ENCODE data around the gene FAM50B.

Gene FAM50B, protein sequence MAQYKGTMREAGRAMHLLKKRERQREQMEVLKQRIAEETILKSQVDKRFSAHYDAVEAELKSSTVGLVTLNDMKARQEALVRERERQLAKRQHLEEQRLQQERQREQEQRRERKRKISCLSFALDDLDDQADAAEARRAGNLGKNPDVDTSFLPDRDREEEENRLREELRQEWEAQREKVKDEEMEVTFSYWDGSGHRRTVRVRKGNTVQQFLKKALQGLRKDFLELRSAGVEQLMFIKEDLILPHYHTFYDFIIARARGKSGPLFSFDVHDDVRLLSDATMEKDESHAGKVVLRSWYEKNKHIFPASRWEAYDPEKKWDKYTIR

DNA sequence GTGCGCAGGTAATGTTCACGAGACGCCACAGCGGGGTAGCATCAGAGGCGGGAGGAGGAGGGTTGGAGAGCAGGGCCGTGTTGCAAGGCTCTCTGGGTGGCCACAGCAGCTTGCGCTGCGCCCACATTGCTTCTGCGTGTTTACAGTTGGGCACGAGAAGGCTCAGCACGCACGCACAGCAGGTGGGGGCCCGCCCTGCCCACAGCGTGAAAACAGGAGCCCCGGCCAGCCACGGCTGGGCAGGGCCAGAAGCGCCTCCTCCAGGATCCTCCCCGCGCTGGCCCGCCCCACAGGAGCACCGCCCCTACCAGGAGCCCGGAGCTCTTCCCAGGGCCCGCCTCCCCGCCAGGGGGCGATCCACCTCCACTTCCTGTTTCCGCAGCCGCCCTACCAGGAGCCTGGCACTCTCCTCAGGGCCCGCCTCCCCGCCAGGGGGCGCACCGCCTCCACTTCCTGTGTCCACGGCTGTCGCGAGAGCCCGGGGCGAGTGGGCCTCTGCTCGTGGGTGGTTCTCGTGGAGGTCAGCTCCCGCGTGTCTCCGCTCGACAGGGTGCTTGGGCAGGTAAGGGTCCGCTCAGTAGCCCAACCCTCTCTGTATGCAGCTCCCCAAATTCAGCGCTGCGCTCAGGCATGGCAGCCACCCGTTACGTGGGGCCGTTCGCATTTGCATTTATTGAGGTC lies at the start of gene FAM50B:
FAM50B (plus strand) TSS at position 449 of the 681 bp plus-strand sequence. CDS start 439 bp downstream, outside the sequence.
- peak; percentile 95 for DNase-seq

- no peak for DNase-seq
Measured at GRCh38 chr6:3799719-3800118, 49.5 kb upstream of the FAM50B start.

DNA sequence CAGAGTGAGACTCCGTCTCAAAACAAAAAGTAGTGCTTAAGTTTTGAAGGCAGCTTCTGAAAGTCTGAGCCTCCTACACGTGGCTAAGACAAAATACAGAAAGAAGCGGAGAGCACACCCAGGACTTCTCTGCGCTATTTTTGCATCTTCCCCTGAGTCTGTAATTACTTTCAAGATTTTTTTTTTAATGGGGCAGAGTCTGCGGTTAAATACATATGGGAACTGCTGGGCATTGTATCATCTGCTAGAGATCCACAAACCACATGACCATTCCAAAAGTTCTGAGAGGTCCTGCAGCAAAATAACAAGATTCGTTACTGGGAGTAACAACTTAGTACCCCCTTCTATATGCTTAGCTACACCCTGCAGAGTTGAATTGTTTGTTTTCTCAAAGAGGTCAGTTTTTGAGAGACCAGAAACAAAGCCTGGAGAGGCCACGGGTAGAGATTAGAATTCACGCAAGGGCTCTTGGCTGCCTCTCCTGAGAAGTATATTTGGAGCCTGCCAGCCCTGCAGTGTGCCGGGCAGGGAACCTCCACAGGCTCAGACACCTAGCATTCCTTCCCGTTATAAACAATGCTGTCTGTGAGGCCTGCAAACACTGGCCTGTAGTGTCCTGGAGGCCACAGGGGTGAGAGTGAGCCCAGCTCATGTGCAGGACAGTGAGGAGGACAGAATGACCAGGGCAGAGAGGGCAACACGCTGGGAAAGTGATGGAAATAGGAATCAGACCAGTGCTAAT lies 48.2 kb upstream of the FAM50B start:
- no peak for DNase-seq

DNA sequence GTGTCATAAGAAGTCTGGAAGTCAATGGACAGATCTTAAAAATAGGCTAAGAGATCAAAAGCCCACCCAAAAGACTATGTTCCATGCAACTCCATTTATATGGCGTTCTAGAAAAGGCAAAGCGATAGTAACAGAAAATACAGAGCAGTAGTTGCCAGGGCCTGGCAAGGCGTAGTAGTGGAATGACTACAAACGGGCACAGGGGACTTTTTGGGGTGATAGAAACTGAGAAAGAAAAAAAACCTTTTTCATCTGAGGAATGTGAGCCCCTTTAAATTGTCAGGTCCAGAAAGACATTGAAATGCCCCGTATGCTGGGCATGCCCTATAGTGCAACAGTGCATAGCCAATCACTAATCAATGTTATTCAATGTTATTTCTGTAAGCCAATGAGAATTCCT lies 47.2 kb upstream of the FAM50B start:
- DNase-seq = no peak

GRCh38 chr6:3803627-3804468 lies 45.3 kb upstream of the FAM50B start:
- no peak for DNase-seq

DNA sequence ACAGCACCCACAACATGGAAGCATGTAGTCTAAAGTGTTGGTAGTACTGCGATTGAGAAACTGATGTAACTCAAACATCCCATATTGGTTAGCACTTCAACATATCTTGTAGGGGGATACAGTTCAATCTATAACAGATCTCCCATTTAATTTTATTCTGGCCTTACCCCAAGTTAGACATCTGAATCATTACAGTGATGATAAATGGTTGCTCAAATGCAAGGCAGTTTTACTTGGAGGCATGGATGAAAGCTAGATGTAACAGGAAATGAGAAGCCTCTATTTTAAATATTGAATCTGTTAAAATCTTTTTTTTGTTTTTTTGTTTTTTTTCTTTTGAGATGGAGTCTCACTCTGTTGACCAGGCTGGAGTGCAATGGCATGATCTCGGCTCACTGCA lies 44.2 kb upstream of the FAM50B start:
- DNase-seq = no peak

GRCh38 chr6:3805448-3806123 lies 43.6 kb upstream of the FAM50B start:
- no peak for DNase-seq

DNA sequence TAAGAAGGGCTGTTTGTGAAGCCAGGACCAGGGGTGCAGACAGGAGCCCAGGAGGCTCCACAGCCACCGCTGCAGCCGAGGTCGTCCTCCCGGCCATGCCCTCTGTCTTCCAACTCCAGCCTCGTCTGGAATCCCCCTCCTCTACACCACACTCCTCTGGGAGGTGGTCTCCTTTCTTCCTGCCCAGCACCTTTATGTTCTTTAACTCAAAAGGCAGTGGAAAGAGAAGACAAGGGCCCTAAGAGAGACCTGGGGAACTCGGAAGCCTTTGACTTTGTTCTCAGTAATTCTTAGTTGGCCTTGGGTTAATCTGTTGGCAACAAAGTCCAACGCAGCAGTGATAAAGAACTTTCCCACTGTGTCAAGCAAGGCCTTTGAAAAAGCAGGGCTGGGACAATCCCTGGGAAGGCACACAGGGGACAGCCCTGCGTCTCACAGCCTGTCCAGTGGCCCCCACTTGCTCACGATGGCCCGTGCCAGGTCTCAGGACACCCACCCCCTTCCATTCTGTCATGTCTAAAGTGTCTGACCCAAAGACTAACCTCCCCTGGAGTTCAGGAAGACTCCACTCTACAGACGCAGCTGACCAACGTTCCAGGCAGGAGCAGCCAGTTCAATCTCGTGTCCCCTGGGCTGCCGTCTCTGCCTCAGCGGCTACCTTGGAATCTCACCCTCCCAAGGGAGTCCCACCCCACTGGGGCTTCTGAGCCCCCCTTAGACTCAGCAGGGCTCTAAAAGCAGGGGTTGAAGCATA lies 42.8 kb upstream of the FAM50B start:
- DNase-seq = no peak

- no peak for DNase-seq
Measured at GRCh38 chr6:3808199-3808598, 41.0 kb upstream of the FAM50B start.

- no peak for DNase-seq
Measured at GRCh38 chr6:3808759-3809514, 40.2 kb upstream of the FAM50B start.

GRCh38 chr6:3809515-3809891 lies 39.7 kb upstream of the FAM50B start:
- no peak for DNase-seq

DNA sequence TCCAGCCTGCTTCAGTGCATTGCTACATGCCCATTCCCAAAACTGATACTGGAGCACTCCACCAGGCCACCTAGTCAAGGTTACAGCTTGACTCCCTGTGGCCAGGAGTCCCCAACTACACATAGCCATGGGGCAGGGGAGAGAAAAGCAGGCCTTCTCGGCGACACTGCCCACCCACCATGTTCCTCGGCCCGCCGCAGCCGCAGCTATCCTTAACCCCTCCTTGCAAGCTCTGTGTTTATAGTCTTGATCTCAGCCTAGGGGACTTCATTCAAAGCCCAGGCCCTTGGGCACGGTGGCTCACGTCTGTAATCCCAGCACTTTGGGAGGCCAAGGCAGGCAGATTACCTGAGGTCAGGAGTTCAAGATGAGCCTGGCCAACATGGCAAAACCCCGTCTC lies 39.2 kb upstream of the FAM50B start:
- DNase-seq = no peak

DNA sequence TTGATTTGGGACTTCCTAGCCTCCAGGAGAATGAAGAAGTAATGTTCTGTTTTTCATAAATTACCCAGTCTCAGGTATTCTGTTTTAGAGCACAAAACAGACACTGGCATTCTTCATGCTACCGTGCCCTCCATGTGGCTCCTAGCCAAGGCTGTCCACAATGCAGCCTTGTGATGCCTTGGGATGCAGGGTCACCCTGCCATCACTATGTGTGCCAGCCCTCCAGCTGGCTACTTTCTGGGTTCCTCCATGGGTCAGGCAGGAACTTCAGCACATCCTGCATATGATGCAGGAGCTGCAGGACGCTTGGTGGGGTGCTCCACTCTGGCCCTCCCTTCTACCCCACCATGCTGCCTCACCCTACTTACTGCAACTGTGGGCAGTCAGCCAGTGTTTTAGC lies 38.0 kb upstream of the FAM50B start:
- DNase-seq = no peak

- no peak for DNase-seq
Measured at GRCh38 chr6:3812596-3812995, 36.6 kb upstream of the FAM50B start.

- no peak for DNase-seq
Measured at GRCh38 chr6:3813150-3813780, 35.9 kb upstream of the FAM50B start.

DNA sequence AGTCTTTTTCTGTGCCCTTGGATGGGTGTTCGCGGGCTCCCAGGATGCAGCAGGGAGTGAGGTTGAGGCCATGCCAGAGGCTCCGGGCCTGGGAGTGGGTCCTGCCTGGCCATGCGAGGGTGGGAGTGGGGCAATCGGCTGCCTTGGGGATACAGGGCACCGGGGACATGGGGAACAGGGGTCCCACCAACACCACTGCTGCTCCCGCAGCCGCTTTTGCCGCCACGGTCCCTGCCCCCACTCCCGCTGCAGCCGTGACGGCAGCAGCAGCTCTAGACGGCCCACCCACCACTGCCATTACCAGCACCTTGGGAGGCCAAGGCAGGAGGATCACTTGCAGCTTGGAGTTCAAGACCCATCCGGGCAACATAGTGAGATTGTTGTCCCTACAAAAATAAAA lies 35.3 kb upstream of the FAM50B start:
- no peak for DNase-seq

GRCh38 chr6:3814539-3814938 lies 34.6 kb upstream of the FAM50B start:
- DNase-seq = no peak

DNA sequence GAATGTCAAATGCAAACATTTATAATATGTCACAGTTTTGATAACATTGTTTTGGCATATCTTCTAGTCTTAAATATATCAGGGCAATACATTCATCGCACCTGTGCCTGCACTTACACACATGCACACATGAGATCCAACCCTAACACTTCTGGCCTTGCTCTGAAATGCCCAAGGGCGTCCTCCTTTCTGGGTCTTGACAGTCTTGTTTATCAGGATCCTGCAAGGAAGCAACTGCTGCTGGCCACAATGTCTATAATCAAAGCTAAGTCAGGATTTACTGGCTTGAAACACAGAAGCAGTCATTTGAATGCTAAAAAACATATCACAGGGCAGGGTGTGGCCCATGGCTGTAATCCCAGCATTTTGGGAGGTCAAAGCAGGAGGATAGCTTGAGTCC lies 32.9 kb upstream of the FAM50B start:
- no peak for DNase-seq

GRCh38 chr6:3819161-3820110 lies 29.7 kb upstream of the FAM50B start:
- no peak for DNase-seq
